ENCODE measurements around the gene DSCAML1. TPM values are rescaled to one million over a fixed set of nuclear protein-coding genes. Genes with fewer than 3 reads are reported as not detected.

DSCAML1 gene
- total RNA-seq, 1 experiment from 2014 or later, result not detected

DNA sequence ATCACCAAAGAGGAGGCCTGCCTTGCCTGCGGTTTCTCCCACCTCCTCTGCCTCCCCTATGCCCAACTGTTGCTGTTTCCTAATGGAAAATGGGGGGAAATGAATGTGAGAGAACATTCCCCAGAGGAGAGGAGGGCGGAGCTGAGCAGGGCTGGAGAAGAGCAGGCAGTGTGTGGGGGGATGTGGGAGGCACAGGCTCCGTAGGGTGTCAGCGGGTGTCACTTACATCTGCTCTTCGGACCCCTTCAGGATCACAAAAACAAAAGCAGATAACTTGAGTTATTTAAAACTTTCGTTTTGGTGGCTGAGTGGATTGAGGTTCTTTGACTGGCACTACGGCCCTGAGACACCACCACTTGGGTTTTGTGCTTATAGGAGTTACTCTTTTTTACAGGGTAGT lies 375.5 kb downstream of the DSCAML1 start:
- Histone ChIP-seq H4K20me1 (ENCODE audit: insufficient read depth) (no peaks in the 10 kb centered on the region), H3K9me2 (ENCODE audit: insufficient read depth) (no peaks in the 10 kb centered on the region), H2AFZ (ENCODE audit: low read depth, low read length, poor library complexity, severe bottlenecking) (no peak overlapping the region), H3K36me3 (ENCODE audit: control insufficient read depth in 1 of 2, insufficient read depth in 2 of 2, low read length in 2 of 2) (no peaks in the 10 kb centered on the region), H3K27ac (ENCODE audit: low read depth, low read length) (no peak overlapping the region), H3K79me2 (ENCODE audit: insufficient read depth, low read length) (no peaks in the 10 kb centered on the region), H3K4me1 (ENCODE audit: control insufficient read depth in 1 of 2, insufficient read depth in 2 of 2, low read length in 2 of 2) (no peaks in the 10 kb centered on the region), H3K27me3 (ENCODE audit: insufficient read depth, low read length) (no peaks in the 10 kb centered on the region), H3K4me3 (replicated peaks in 1 of 2; ENCODE audit: low read depth in 1 of 2, low read length in 2 of 2) (no peak overlapping the region), H3K9ac (ENCODE audit: low read length) (no peak overlapping the region), H3K4me2 (ENCODE audit: low read length) (no peak overlapping the region), H3K9me3 (ENCODE audit: control insufficient read depth in 1 of 2, insufficient read depth in 1 of 2, low read depth in 1 of 2, low read length in 2 of 2) (no peaks in the 10 kb centered on the region)
- RAD21 ChIA-PET (ENCODE audit: low non-redundant PET in 1 of 2, low total read pairs in 2 of 2, uncharacterized antibody in 2 of 2, unreplicated experiment in 2 of 2), result no interaction called here
- DNase-seq (ENCODE audit: low read depth, low spot score) (no peak), ATAC-seq (no peak)
- intact Hi-C loops (cut with micrococcal nuclease), result loop anchor here (10.0 kb wide), 1 partner anchor 523 kb away; no protein-coding TSS in a partner anchor
- TF ChIP-seq JUND (IDR thresholded peaks at IDR 0.05), result no peak
- no peak for TF ChIP-seq YY1 (IDR thresholded peaks at IDR 0.05; ENCODE audit: extremely low read depth, insufficient replicate concordance, low read depth, low read length)
- TF ChIP-seq, protein P1, sequence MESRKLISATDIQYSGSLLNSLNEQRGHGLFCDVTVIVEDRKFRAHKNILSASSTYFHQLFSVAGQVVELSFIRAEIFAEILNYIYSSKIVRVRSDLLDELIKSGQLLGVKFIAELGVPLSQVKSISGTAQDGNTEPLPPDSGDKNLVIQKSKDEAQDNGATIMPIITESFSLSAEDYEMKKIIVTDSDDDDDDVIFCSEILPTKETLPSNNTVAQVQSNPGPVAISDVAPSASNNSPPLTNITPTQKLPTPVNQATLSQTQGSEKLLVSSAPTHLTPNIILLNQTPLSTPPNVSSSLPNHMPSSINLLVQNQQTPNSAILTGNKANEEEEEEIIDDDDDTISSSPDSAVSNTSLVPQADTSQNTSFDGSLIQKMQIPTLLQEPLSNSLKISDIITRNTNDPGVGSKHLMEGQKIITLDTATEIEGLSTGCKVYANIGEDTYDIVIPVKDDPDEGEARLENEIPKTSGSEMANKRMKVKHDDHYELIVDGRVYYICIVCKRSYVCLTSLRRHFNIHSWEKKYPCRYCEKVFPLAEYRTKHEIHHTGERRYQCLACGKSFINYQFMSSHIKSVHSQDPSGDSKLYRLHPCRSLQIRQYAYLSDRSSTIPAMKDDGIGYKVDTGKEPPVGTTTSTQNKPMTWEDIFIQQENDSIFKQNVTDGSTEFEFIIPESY (IDR thresholded peaks at IDR 0.05; ENCODE audit: extremely low read depth, insufficient replicate concordance, low read length), result no peak
- no peak for TF ChIP-seq FOSL1 (IDR thresholded peaks at IDR 0.05; ENCODE audit: low read depth)
- BruUV-seq (replicated peaks), result no TSS peak
- CTCF ChIA-PET, result no interaction called here
- POLR2A ChIA-PET, result no interaction called here

DNA sequence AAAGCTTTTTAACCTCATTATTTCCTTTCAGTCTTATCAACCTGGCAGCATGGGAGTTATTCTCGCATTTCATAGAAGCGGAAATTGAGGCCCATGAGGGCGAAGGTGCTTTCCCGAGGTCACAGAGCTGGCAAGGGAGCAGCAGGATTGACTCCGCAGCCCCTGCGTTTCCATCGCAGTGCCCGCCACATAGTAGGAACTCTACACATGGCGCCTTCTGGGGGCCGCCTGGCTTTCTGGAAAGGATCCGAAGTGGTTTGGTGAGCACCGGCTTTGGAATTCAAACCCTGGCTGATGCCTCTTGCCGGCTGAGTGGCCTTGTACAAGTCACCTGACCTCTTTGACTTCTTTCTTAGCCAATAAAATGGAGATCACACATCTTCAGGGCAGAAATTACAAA lies 376.0 kb downstream of the DSCAML1 start:
- no peaks in the 10 kb centered on the region for H3K79me2 ChIP-seq (ENCODE audit: insufficient read depth, low read length)
- POLR2A ChIA-PET, result no interaction called here
- H3K9ac ChIP-seq (ENCODE audit: low read length), result no peak overlapping the region
- BruUV-seq (replicated peaks), result no TSS peak
- no peaks in the 10 kb centered on the region for H3K4me1 ChIP-seq (ENCODE audit: control insufficient read depth in 1 of 2, insufficient read depth in 2 of 2, low read length in 2 of 2)
- CTCF ChIA-PET, result no interaction called here
- H3K9me2 ChIP-seq (ENCODE audit: insufficient read depth), result no peaks in the 10 kb centered on the region
- H3K9me3 ChIP-seq (ENCODE audit: control insufficient read depth in 1 of 2, insufficient read depth in 1 of 2, low read depth in 1 of 2, low read length in 2 of 2), result no peaks in the 10 kb centered on the region
- RAD21 ChIA-PET (ENCODE audit: low non-redundant PET in 1 of 2, low total read pairs in 2 of 2, uncharacterized antibody in 2 of 2, unreplicated experiment in 2 of 2), result no interaction called here
- no peaks in the 10 kb centered on the region for H3K36me3 ChIP-seq (ENCODE audit: control insufficient read depth in 1 of 2, insufficient read depth in 2 of 2, low read length in 2 of 2)
- H3K27ac ChIP-seq (ENCODE audit: low read depth, low read length), result no peak overlapping the region
- no peak overlapping the region for H3K4me2 ChIP-seq (ENCODE audit: low read length)
- H2AFZ ChIP-seq (ENCODE audit: low read depth, low read length, poor library complexity, severe bottlenecking), result no peak overlapping the region
- no peaks in the 10 kb centered on the region for H4K20me1 ChIP-seq (ENCODE audit: insufficient read depth)
- DNase-seq (ENCODE audit: low read depth, low spot score), result no peak
- intact Hi-C loops (cut with micrococcal nuclease), result loop anchor here (10.0 kb wide), 1 partner anchor 524 kb away; no protein-coding TSS in a partner anchor
- ATAC-seq, result no peak
- no peak overlapping the region for H3K4me3 ChIP-seq (replicated peaks in 1 of 2; ENCODE audit: low read depth in 1 of 2, low read length in 2 of 2)
- no peaks in the 10 kb centered on the region for H3K27me3 ChIP-seq (ENCODE audit: insufficient read depth, low read length)
- TF ChIP-seq, protein P2, sequence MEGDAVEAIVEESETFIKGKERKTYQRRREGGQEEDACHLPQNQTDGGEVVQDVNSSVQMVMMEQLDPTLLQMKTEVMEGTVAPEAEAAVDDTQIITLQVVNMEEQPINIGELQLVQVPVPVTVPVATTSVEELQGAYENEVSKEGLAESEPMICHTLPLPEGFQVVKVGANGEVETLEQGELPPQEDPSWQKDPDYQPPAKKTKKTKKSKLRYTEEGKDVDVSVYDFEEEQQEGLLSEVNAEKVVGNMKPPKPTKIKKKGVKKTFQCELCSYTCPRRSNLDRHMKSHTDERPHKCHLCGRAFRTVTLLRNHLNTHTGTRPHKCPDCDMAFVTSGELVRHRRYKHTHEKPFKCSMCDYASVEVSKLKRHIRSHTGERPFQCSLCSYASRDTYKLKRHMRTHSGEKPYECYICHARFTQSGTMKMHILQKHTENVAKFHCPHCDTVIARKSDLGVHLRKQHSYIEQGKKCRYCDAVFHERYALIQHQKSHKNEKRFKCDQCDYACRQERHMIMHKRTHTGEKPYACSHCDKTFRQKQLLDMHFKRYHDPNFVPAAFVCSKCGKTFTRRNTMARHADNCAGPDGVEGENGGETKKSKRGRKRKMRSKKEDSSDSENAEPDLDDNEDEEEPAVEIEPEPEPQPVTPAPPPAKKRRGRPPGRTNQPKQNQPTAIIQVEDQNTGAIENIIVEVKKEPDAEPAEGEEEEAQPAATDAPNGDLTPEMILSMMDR (IDR thresholded peaks at IDR 0.05 in 2 of 3, conservative IDR thresholded peaks at IDR 0.05 in 1 of 3; ENCODE audit: borderline replicate concordance in 1 of 3, insufficient read depth in 1 of 3, low read depth in 2 of 3, low read length in 2 of 3), result no peak
- TF ChIP-seq SIN3A (IDR thresholded peaks at IDR 0.05; ENCODE audit: low read depth) (no peak), JUND (IDR thresholded peaks at IDR 0.05) (no peak), EGR1 (IDR thresholded peaks at IDR 0.05; ENCODE audit: low read depth) (no peak), EZH2phosphoT487 (IDR thresholded peaks at IDR 0.05; ENCODE audit: borderline replicate concordance) (no peak), RAD21 (IDR thresholded peaks at IDR 0.05; ENCODE audit: low read depth) (no peak)
- TF ChIP-seq, protein P3, sequence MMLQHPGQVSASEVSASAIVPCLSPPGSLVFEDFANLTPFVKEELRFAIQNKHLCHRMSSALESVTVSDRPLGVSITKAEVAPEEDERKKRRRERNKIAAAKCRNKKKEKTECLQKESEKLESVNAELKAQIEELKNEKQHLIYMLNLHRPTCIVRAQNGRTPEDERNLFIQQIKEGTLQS (IDR thresholded peaks at IDR 0.05), result no peak
- TF ChIP-seq, protein P4, sequence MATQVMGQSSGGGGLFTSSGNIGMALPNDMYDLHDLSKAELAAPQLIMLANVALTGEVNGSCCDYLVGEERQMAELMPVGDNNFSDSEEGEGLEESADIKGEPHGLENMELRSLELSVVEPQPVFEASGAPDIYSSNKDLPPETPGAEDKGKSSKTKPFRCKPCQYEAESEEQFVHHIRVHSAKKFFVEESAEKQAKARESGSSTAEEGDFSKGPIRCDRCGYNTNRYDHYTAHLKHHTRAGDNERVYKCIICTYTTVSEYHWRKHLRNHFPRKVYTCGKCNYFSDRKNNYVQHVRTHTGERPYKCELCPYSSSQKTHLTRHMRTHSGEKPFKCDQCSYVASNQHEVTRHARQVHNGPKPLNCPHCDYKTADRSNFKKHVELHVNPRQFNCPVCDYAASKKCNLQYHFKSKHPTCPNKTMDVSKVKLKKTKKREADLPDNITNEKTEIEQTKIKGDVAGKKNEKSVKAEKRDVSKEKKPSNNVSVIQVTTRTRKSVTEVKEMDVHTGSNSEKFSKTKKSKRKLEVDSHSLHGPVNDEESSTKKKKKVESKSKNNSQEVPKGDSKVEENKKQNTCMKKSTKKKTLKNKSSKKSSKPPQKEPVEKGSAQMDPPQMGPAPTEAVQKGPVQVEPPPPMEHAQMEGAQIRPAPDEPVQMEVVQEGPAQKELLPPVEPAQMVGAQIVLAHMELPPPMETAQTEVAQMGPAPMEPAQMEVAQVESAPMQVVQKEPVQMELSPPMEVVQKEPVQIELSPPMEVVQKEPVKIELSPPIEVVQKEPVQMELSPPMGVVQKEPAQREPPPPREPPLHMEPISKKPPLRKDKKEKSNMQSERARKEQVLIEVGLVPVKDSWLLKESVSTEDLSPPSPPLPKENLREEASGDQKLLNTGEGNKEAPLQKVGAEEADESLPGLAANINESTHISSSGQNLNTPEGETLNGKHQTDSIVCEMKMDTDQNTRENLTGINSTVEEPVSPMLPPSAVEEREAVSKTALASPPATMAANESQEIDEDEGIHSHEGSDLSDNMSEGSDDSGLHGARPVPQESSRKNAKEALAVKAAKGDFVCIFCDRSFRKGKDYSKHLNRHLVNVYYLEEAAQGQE (IDR thresholded peaks at IDR 0.05; ENCODE audit: low read depth), result no peak

Data from HCT116 (cell line).